GM12878 (cell line): Measurements from ENCODE around the gene BBS4.

Experiments used
- CBX5 ChIP-seq: sonication (generic); IDR thresholded peaks from 2 replicates; pipeline ENCODE4 v1.6.1; 2016; ENCODE audit warnings: low read depth, moderate library complexity, mild to moderate bottlenecking, inconsistent platforms
- JUNB ChIP-seq: IDR thresholded peaks from 2 replicates; pipeline ENCODE4 v1.6.1; 2016; ENCODE audit warnings: antibody characterized with exemption, mild to moderate bottlenecking
- POLR2AphosphoS5 ChIP-seq: IDR thresholded peaks from 2 replicates; pipeline ENCODE4 v1.6.1; 2011; ENCODE audit warnings: mild to moderate bottlenecking, low read length, inconsistent platforms
- ZNF274 ChIP-seq: IDR thresholded peaks from one replicate; pipeline ENCODE4 v1.8.0; 2011; ENCODE audit not compliant: insufficient read length, insufficient read depth
- TF ChIP-seq, protein P1 (sequence below), 3 experiments: IDR thresholded peaks in 2 of 3; conservative IDR thresholded peaks in 1 of 3; 2 replicates each; pipeline ENCODE4 v1.5.1; 2011; ENCODE audit warnings: low read depth in 3 of 3, low read length in 3 of 3, mild to moderate bottlenecking in 3 of 3, control low read depth in 2 of 3, moderate library complexity in 2 of 3, inconsistent platforms in 1 of 3, mixed read lengths in 1 of 3; ENCODE audit not compliant: control insufficient read depth in 2 of 3, insufficient read depth in 1 of 3; ENCODE audit errors: extremely low read depth in 1 of 3

DNA sequence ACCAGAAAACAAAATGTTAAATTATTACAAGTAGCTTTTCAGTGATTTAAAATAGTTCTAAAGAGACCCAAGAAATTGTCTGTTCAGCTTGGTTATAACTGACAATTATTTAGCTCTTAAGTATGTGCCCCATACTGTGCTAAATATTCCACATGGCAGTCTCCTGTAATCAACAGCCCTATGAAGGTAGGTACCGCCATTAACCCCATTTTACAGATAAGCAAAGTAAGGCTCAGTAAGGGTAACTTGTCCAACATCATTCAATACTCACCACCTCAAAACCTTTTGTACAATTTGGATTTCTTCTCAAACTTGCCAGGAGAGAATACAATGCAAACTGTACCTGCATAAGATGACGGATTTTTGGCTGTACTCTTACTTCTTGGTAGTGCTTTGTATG lies 63.7 kb downstream of the BBS4 start:
- TF ChIP-seq CBX5 (no peak), JUNB (no peak), ZNF274 (no peak), POLR2AphosphoS5 (no peak)
- TF ChIP-seq, protein P1, sequence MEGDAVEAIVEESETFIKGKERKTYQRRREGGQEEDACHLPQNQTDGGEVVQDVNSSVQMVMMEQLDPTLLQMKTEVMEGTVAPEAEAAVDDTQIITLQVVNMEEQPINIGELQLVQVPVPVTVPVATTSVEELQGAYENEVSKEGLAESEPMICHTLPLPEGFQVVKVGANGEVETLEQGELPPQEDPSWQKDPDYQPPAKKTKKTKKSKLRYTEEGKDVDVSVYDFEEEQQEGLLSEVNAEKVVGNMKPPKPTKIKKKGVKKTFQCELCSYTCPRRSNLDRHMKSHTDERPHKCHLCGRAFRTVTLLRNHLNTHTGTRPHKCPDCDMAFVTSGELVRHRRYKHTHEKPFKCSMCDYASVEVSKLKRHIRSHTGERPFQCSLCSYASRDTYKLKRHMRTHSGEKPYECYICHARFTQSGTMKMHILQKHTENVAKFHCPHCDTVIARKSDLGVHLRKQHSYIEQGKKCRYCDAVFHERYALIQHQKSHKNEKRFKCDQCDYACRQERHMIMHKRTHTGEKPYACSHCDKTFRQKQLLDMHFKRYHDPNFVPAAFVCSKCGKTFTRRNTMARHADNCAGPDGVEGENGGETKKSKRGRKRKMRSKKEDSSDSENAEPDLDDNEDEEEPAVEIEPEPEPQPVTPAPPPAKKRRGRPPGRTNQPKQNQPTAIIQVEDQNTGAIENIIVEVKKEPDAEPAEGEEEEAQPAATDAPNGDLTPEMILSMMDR (IDR thresholded peaks at IDR 0.05 in 2 of 3, conservative IDR thresholded peaks at IDR 0.05 in 1 of 3; ENCODE audit: control insufficient read depth in 2 of 3, extremely low read depth in 1 of 3, insufficient read depth in 1 of 3, low read depth in 3 of 3, low read length in 3 of 3): no peak
